Tibial nerve (tissue), 3 donors: ENCODE measurements around the gene C17orf67.

Experiments
- POLR2A ChIP-seq, 2 donors: fragments of 450-650 bp; IDR thresholded peaks; one replicate each; pipeline ENCODE4 v1.6.1; 2017; ENCODE audit warnings: antibody characterized with exemption in 2 of 2, mild to moderate bottlenecking in 2 of 2, moderate library complexity in 2 of 2
- TF ChIP-seq, protein P1 (sequence below), 5 experiments: fragments of 200-600 bp in 3 of 5; fragments of 450-650 bp in 2 of 5; sonication (generic) in 3 of 5; IDR thresholded peaks; one replicate each; pipeline ENCODE4 v1.5.1; 2016 to 2019; ENCODE audit warnings: antibody characterized with exemption in 5 of 5, mild to moderate bottlenecking in 3 of 5, moderate library complexity in 2 of 5

DNA sequence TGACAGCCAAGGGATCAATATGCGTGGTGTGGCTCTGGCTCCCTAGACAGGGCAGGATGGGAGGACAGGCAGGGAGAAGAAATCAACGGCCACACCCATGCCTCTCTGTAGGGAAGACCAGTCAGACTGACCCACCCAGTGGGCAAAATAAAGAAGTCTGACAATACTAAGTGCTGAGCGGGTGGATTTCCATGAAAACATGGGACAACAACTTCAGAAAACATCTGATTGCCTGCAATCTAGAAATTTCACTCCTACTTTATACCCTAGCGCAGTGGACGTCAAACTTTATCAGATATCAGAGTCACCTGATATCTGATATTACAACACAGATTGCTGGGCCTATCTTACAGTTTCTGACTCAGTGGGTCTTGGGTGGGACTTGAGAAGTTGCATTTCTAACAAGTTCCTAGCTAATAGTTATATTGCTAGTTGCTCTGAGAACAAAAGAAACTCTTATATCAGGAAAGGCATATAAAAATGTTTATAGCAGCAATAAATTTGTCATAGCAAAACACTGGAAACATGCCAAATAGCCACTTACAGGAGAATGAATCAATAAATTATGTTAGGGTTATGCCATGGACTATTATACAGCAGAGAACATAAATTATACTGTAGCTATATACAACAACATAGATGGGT, 38.4 kb downstream of the C17orf67 start:
- TF ChIP-seq, protein P1, sequence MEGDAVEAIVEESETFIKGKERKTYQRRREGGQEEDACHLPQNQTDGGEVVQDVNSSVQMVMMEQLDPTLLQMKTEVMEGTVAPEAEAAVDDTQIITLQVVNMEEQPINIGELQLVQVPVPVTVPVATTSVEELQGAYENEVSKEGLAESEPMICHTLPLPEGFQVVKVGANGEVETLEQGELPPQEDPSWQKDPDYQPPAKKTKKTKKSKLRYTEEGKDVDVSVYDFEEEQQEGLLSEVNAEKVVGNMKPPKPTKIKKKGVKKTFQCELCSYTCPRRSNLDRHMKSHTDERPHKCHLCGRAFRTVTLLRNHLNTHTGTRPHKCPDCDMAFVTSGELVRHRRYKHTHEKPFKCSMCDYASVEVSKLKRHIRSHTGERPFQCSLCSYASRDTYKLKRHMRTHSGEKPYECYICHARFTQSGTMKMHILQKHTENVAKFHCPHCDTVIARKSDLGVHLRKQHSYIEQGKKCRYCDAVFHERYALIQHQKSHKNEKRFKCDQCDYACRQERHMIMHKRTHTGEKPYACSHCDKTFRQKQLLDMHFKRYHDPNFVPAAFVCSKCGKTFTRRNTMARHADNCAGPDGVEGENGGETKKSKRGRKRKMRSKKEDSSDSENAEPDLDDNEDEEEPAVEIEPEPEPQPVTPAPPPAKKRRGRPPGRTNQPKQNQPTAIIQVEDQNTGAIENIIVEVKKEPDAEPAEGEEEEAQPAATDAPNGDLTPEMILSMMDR (IDR thresholded peaks at IDR 0.05): no peak
- TF ChIP-seq POLR2A (IDR thresholded peaks at IDR 0.05): no peak
